Testis (tissue), 3 donors: Measurements from ENCODE around the gene RABGAP1L. TPM values are rescaled to one million over a fixed set of nuclear protein-coding genes. Genes with fewer than 3 reads are reported as not detected.

Experiments used
- DNase-seq: peaks from one replicate; pipeline ENCODE4 v3.0.0-alpha.2; 2019
- H3K27ac ChIP-seq, 2 donors: fragments of 200-600 bp; sonication (generic); one replicate each; pipeline ENCODE4 v1.5.1; 2019
- H3K27me3 ChIP-seq: fragments of 200-600 bp; sonication (generic); one replicate; pipeline ENCODE4 v1.5.1; 2019
- H3K36me3 ChIP-seq: fragments of 200-600 bp; sonication (generic); one replicate; pipeline ENCODE4 v1.5.1; 2017; ENCODE audit warnings: low read depth; ENCODE audit errors: missing control alignments
- H3K4me1 ChIP-seq: fragments of 200-600 bp; sonication (generic); one replicate; pipeline ENCODE4 v1.5.1; 2019
- H3K4me3 ChIP-seq, 2 donors: fragments of 200-600 bp; sonication (generic); one replicate each; pipeline ENCODE4 v1.5.1; 2017 to 2019
- H3K9me3 ChIP-seq: fragments of 200-600 bp; sonication (generic); one replicate; pipeline ENCODE4 v1.5.1; 2017
- CTCF ChIP-seq, 3 experiments: fragments of 450-650 bp in 2 of 3; fragments of 200-600 bp in 1 of 3; sonication (generic) in 1 of 3; IDR thresholded peaks; one replicate each; pipeline ENCODE4 v1.5.1; 2016 to 2019; ENCODE audit warnings: antibody characterized with exemption in 3 of 3, mild to moderate bottlenecking in 2 of 3, moderate library complexity in 1 of 3
- POLR2A ChIP-seq: fragments of 450-650 bp; IDR thresholded peaks from one replicate; pipeline ENCODE4 v1.6.1; 2017; ENCODE audit warnings: antibody characterized with exemption, mild to moderate bottlenecking, moderate library complexity
- WGBS, 2 donors: methylation state at CpG; one replicate each; pipeline ENCODE4 v1.1.5; 2018; 5-methylcytosine and 5-hydroxymethylcytosine counted together
- intact Hi-C: fragments of 100-400 bp; cut with DNase I; formaldehyde crosslinking; loops from one replicate; pipeline ENCODE4 v1.15.1; 2023; ENCODE audit warnings: low total_unique reads
- polyA plus RNA-seq: library from polyadenylated mRNA; stranded (reverse); fragments of 350-450 nt; fragmentation: Illumina TruSeq; extraction: RNeasy Lipid Tissue Mini Kit (QIAGEN cat#74804); gene quantifications from one replicate; pipeline ENCODE4 v1.2.3, GENCODE V29; 2014; ENCODE audit warnings: low read depth, low replicate concordance; ENCODE audit not compliant: insufficient read depth
- total RNA-seq, 2 donors: library from RNA; depleted of rRNA; stranded (reverse); fragments of >200 nt; gene quantifications; one replicate each; pipeline ENCODE4 v1.2.3, GENCODE V29; 2016

Gene RABGAP1L
- total and polyA plus RNA-seq, 3 donors from 2014 or later = 40.5 to 53.1 (median 49.5) TPM

GRCh38 chr1:174969977-174970376 is 810.7 kb downstream of the RABGAP1L start:
- H3K36me3 ChIP-seq = no peaks in the 10 kb centered on the region
- TF ChIP-seq POLR2A (no peak), CTCF (IDR thresholded peaks at IDR 0.05) (no peak)
- no peaks in the 10 kb centered on the region for H3K27me3 ChIP-seq
- intact Hi-C loops = no loop called here
- H3K9me3 ChIP-seq = no peaks in the 10 kb centered on the region
- DNase-seq = no peak
- H3K4me1 ChIP-seq = peaks cover 9% of the 10 kb centered on the region
- no peak overlapping the region for H3K27ac ChIP-seq
- WGBS, 2 donors = 88 to 97% methylated on average over 1 of the region's 1 CpG
- no peak overlapping the region for H3K4me3 ChIP-seq

- intact Hi-C loops = no loop called here
- Histone ChIP-seq H3K4me1 (no peaks in the 10 kb centered on the region), H3K4me3 (no peak overlapping the region)
These were observed 812.1 kb downstream of the RABGAP1L start for GRCh38 chr1:174971466-174971865.

GRCh38 chr1:174971902-174972301 is 812.6 kb downstream of the RABGAP1L start:
- WGBS, 2 donors = 74% methylated on average over 2 of the region's 2 CpGs
- no peak for DNase-seq
- Histone ChIP-seq H3K27ac (no peak overlapping the region), H3K4me3 (no peak overlapping the region), H3K36me3 (no peaks in the 10 kb centered on the region), H3K4me1 (no peaks in the 10 kb centered on the region), H3K27me3 (no peaks in the 10 kb centered on the region), H3K9me3 (no peaks in the 10 kb centered on the region)
- intact Hi-C loops = no loop called here
- no peak for TF ChIP-seq CTCF (IDR thresholded peaks at IDR 0.05)
- TF ChIP-seq POLR2A = no peak

More at GRCh38 chr1:174971466-174971865, 812.1 kb downstream of the RABGAP1L start:
- DNase-seq = no peak
- TF ChIP-seq CTCF (IDR thresholded peaks at IDR 0.05) = no peak
- TF ChIP-seq POLR2A = no peak
- H3K9me3 ChIP-seq = no peaks in the 10 kb centered on the region
- no peaks in the 10 kb centered on the region for H3K36me3 ChIP-seq
- no peak overlapping the region for H3K27ac ChIP-seq
- H3K27me3 ChIP-seq = no peaks in the 10 kb centered on the region

DNA sequence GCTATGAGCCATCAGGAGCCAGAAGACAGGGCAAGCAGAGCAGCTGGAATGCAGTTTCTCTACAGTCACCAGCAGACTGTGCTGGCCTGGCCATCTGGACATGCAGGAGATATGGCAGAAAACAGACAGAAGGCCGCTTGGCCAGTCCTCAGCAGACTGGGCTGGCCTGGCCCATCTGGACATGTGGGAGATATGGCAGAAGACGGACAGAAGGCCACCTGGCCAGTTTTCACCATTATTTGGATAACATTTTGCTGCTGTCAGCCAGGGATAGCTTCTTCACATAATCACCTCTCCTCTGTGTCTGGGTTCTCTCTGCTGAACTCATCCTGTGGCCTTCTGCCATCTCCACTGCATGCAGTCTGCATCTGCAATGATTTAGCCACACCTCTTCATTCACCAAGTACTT is 815.4 kb downstream of the RABGAP1L start:
- H3K4me3 ChIP-seq = no peak overlapping the region
- WGBS, 2 donors = 60 to 66% methylated on average over 2 of the region's 2 CpGs
- no peaks in the 10 kb centered on the region for H3K27me3 ChIP-seq
- intact Hi-C loops = no loop called here
- H3K27ac ChIP-seq = no peak overlapping the region
- H3K36me3 ChIP-seq = no peaks in the 10 kb centered on the region
- DNase-seq = no peak
- TF ChIP-seq POLR2A (no peak), CTCF (IDR thresholded peaks at IDR 0.05) (no peak)
- no peaks in the 10 kb centered on the region for H3K4me1 ChIP-seq
- no peaks in the 10 kb centered on the region for H3K9me3 ChIP-seq

GRCh38 chr1:174975764-174976163 is 816.4 kb downstream of the RABGAP1L start:
- Histone ChIP-seq H3K36me3 (no peaks in the 10 kb centered on the region), H3K4me1 (no peaks in the 10 kb centered on the region), H3K9me3 (no peaks in the 10 kb centered on the region), H3K27ac (no peak overlapping the region), H3K4me3 (no peak overlapping the region), H3K27me3 (no peaks in the 10 kb centered on the region)
- TF ChIP-seq POLR2A (no peak), CTCF (IDR thresholded peaks at IDR 0.05) (no peak)
- intact Hi-C loops = no loop called here
- WGBS, 2 donors = 100% methylated on average over 1 of the region's 1 CpG
- no peak for DNase-seq
